HepG2 (cell line): ENCODE results near the gene CDCA4. TPM values are rescaled to one million over a fixed set of nuclear protein-coding genes. Genes with fewer than 3 reads are reported as not detected.

ENCODE experiments used
- ATAC-seq: fragments of 200-7000 bp; cut with Tn5 transposase; 3 replicates; pipeline ENCODE4 v1.9.1; 2020; ENCODE audit warnings: mild to moderate bottlenecking, moderate library complexity
- BruUV-seq: library from RNA; stranded (reverse); fragments of 400-500 nt; replicated peaks from 2 replicates; lab custom pipeline; 2021; lab: Mats Ljungman, UMichigan
- CTCF ChIA-PET: fragments of 300-600 bp; formaldehyde crosslinking; extraction: SDS; loops from one replicate; lab custom pipeline; 2021; ENCODE audit warnings: low total read pairs, inconsistent platforms, low intra/inter-chr PET ratio; lab: Yijun Ruan, JAX
- POLR2A ChIA-PET: fragments of 350-600 bp; sonication (Branson Sonifier 250); formaldehyde crosslinking; loops from one replicate; lab custom pipeline; 2020; ENCODE audit warnings: antibody characterized with exemption, inconsistent platforms; lab: Yijun Ruan, JAX
- DNase-seq: peaks from one replicate; pipeline ENCODE4 v3.0.0-alpha.2; 2015; ENCODE audit warnings: low spot score
- FAIRE-seq: peaks from 3 replicates; lab custom pipeline; 2011; peaks lifted over from hg19 to GRCh38; lab: Jason Lieb, UNC
- H2AFZ ChIP-seq: one replicate; pipeline ENCODE4 v1.6.1; 2011; ENCODE audit warnings: low read length, inconsistent platforms
- H3K27ac ChIP-seq: fragments of 300-600 bp; 3 replicates; pipeline ENCODE4 v1.8.0; 2011; ENCODE audit warnings: mixed run types, mild to moderate bottlenecking, mixed read lengths, low read length, inconsistent platforms; ENCODE audit not compliant: insufficient read depth; ENCODE audit errors: extremely low read length
- H3K27me3 ChIP-seq, 2 experiments: fragments of 200-600 bp in 1 of 2; 2 replicates in 1 of 2; 3 replicates in 1 of 2; pipeline versions ENCODE4 v1.6.0 to v1.8.0; 2011; ENCODE audit warnings: low read length in 2 of 2, mild to moderate bottlenecking in 2 of 2, moderate library complexity in 2 of 2, inconsistent platforms in 1 of 2; ENCODE audit not compliant: insufficient read depth in 2 of 2, control insufficient read depth in 1 of 2
- H3K36me3 ChIP-seq, 2 experiments: fragments of 200-600 bp in 1 of 2; replicated peaks in 1 of 2; 2 replicates in 1 of 2; 3 replicates in 1 of 2; pipeline versions ENCODE4 v1.5.1 to v1.8.0; 2011; ENCODE audit warnings: low read length in 2 of 2, inconsistent platforms in 1 of 2; ENCODE audit not compliant: insufficient read depth in 2 of 2, control insufficient read depth in 1 of 2
- H3K4me1 ChIP-seq: 2 replicates; pipeline ENCODE4 v1.5.1; 2012; ENCODE audit warnings: low read length, inconsistent platforms; ENCODE audit not compliant: insufficient read depth
- H3K4me2 ChIP-seq: 2 replicates; pipeline ENCODE4 v1.6.0; 2011; ENCODE audit warnings: low read depth, low read length, inconsistent platforms
- H3K4me3 ChIP-seq, 3 experiments: fragments of 200-600 bp in 1 of 3; sonication (generic), shearing (Covaris generic) in 1 of 3; replicated peaks in 1 of 3; 2 replicates each; pipeline ENCODE4 v1.5.1; 2011 to 2016; ENCODE audit warnings: low read length in 3 of 3, inconsistent platforms in 2 of 3, low read depth in 2 of 3, mild to moderate bottlenecking in 2 of 3, control low read depth in 1 of 3, mixed read lengths in 1 of 3; ENCODE audit not compliant: insufficient read depth in 1 of 3
- H3K79me2 ChIP-seq: one replicate; pipeline ENCODE4 v1.6.1; 2011; ENCODE audit warnings: low read length, inconsistent platforms; ENCODE audit not compliant: insufficient read depth
- H3K9ac ChIP-seq: 2 replicates; pipeline ENCODE4 v1.6.0; 2011; ENCODE audit warnings: mild to moderate bottlenecking, low read depth, low read length, inconsistent platforms; ENCODE audit not compliant: insufficient read depth
- H3K9me3 ChIP-seq: 2 replicates; pipeline ENCODE4 v1.5.1; 2012; ENCODE audit warnings: mild to moderate bottlenecking, low read length
- H4K20me1 ChIP-seq: 2 replicates; pipeline ENCODE4 v1.6.0; 2011; ENCODE audit warnings: inconsistent platforms, mild to moderate bottlenecking, low read length, moderate library complexity; ENCODE audit not compliant: insufficient read depth
- TP53 ChIP-seq: sonication (generic); formaldehyde crosslinking; conservative IDR thresholded peaks from 2 replicates; pipeline ENCODE4 v1.4.0; 2020; ENCODE audit warnings: missing genetic modification reagents
- WGBS: methylation state at CpG from one replicate; pipeline ENCODE4 v1.1.6; 2017; ENCODE audit warnings: low lambda C conversion rate; 5-methylcytosine and 5-hydroxymethylcytosine counted together
- in situ Hi-C: cut with HindIII; loops from 2 replicates; pipeline ENCODE4 v1.10.0; 2017; ENCODE audit warnings: low pct_unique_long_range_greater_than_20kb; ENCODE audit not compliant: extremely low pct_ligation_motif_present
- intact Hi-C: fragments of 100-400 bp; cut with micrococcal nuclease; formaldehyde crosslinking; loops from one replicate; pipeline ENCODE4 v1.10.0; 2022; ENCODE audit not compliant: unreplicated experiment
- polyA plus RNA-seq, 8 experiments: library from polyadenylated mRNA; depleted of rRNA in 3 of 8; stranded (reverse) in 7 of 8; unstranded in 1 of 8; fragments of >200 nt; fragmentation: Illumina TruSeq in 4 of 8; extraction: Trizol in 4 of 8; gene quantifications; 2 replicates each; pipeline versions ENCODE4 v1.2.1 to v1.2.3, GENCODE V29; 2011 to 2016; ENCODE audit warnings: low read depth in 4 of 8, missing spikeins in 1 of 8, mixed read lengths in 1 of 8; ENCODE audit not compliant: insufficient read depth in 1 of 8
- total RNA-seq, 5 experiments: library from RNA; depleted of rRNA; stranded (reverse); fragments of >200 nt; fragmentation: Illumina TruSeq; extraction: Trizol; gene quantifications; 2 replicates each; pipeline ENCODE4 v1.2.3, GENCODE V29; 2016; ENCODE audit warnings: low read depth in 1 of 5
- TF ChIP-seq, protein P1 (sequence below): fragments of 450-650 bp; IDR thresholded peaks from 2 replicates; pipeline ENCODE4 v1.6.1; 2016
- TF ChIP-seq, protein P2 (sequence below): sonication (generic); formaldehyde crosslinking; IDR thresholded peaks from 2 replicates; pipeline ENCODE4 v1.5.1; 2020; ENCODE audit warnings: mild to moderate bottlenecking, missing genetic modification reagents, borderline replicate concordance

CDCA4 gene
- total and polyA plus RNA-seq, 2 of the 13 experiments (the other 11 are each of a cell fraction or from before 2014, with no cell fraction given) = 19.7 to 43.1 TPM

DNA sequence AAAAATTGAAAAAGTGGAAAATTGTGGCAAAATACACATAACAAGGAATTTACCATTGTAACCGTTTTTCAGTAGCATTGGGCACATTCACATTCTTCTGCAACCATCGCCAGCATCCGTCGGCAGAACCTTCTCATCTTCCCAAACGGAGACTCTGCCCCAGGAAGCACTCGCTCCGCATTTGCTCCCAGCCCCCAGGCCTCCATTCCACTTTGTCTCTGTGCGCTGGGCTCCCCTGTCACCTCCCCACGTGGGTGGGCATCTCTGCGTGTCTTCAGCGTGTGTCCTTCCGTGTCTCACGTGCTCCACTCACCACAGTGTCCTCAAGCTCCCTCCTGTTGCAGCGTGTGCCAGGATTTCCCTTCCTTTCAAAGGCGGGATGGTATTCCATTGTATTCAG is 34.5 kb upstream of the CDCA4 start:
- TF ChIP-seq, protein P1, sequence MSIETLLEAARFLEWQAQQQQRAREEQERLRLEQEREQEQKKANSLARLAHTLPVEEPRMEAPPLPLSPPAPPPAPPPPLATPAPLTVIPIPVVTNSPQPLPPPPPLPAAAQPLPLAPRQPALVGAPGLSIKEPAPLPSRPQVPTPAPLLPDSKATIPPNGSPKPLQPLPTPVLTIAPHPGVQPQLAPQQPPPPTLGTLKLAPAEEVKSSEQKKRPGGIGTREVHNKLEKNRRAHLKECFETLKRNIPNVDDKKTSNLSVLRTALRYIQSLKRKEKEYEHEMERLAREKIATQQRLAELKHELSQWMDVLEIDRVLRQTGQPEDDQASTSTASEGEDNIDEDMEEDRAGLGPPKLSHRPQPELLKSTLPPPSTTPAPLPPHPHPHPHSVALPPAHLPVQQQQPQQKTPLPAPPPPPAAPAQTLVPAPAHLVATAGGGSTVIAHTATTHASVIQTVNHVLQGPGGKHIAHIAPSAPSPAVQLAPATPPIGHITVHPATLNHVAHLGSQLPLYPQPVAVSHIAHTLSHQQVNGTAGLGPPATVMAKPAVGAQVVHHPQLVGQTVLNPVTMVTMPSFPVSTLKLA = 0 out of 2 replicates have a peak, but pooled peaks have one; percentile 6
- TF ChIP-seq, protein P2, sequence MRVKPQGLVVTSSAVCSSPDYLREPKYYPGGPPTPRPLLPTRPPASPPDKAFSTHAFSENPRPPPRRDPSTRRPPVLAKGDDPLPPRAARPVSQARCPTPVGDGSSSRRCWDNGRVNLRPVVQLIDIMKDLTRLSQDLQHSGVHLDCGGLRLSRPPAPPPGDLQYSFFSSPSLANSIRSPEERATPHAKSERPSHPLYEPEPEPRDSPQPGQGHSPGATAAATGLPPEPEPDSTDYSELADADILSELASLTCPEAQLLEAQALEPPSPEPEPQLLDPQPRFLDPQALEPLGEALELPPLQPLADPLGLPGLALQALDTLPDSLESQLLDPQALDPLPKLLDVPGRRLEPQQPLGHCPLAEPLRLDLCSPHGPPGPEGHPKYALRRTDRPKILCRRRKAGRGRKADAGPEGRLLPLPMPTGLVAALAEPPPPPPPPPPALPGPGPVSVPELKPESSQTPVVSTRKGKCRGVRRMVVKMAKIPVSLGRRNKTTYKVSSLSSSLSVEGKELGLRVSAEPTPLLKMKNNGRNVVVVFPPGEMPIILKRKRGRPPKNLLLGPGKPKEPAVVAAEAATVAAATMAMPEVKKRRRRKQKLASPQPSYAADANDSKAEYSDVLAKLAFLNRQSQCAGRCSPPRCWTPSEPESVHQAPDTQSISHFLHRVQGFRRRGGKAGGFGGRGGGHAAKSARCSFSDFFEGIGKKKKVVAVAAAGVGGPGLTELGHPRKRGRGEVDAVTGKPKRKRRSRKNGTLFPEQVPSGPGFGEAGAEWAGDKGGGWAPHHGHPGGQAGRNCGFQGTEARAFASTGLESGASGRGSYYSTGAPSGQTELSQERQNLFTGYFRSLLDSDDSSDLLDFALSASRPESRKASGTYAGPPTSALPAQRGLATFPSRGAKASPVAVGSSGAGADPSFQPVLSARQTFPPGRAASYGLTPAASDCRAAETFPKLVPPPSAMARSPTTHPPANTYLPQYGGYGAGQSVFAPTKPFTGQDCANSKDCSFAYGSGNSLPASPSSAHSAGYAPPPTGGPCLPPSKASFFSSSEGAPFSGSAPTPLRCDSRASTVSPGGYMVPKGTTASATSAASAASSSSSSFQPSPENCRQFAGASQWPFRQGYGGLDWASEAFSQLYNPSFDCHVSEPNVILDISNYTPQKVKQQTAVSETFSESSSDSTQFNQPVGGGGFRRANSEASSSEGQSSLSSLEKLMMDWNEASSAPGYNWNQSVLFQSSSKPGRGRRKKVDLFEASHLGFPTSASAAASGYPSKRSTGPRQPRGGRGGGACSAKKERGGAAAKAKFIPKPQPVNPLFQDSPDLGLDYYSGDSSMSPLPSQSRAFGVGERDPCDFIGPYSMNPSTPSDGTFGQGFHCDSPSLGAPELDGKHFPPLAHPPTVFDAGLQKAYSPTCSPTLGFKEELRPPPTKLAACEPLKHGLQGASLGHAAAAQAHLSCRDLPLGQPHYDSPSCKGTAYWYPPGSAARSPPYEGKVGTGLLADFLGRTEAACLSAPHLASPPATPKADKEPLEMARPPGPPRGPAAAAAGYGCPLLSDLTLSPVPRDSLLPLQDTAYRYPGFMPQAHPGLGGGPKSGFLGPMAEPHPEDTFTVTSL = no peak
- TF ChIP-seq TP53 (CRISPR knock-in tag) = no peak
- no peak for FAIRE-seq
- CTCF ChIA-PET = no interaction called here

More for the DNA sequence above, 34.5 kb upstream of the CDCA4 start:
- in situ Hi-C loops (no loop called here), intact Hi-C loops (no loop called here)
- Histone ChIP-seq H3K4me3 (no peak overlapping the region), H3K27ac (no peak overlapping the region), H3K9ac (no peak overlapping the region), H2AFZ (no peak overlapping the region), H3K36me3 (no peaks in the 10 kb centered on the region), H4K20me1 (no peaks in the 10 kb centered on the region), H3K27me3 (peaks cover 8 to 47% of the 10 kb centered on the region in 2 experiments), H3K9me3 (no peaks in the 10 kb centered on the region), H3K79me2 (no peaks in the 10 kb centered on the region), H3K4me2 (no peak overlapping the region), H3K4me1 (no peaks in the 10 kb centered on the region)
- DNase-seq (no peak), ATAC-seq (no peak)
- POLR2A ChIA-PET = no interaction called here
- WGBS = 30% methylated on average over 15 of the region's 15 CpGs
- BruUV-seq = no TSS peak
